Kidney (tissue), 14 donors: ENCODE results near the gene DNAJA1. TPM values are rescaled to one million over a fixed set of nuclear protein-coding genes. Genes with fewer than 3 reads are reported as not detected.

Experiments used
- DNase-seq, 5 donors: peaks; one replicate each; pipeline ENCODE4 v3.0.0-alpha.2; 2013 to 2020
- FAIRE-seq: peaks from 2 replicates; lab custom pipeline; 2012; peaks lifted over from hg19 to GRCh38; lab: Jason Lieb, UNC
- H3K27ac ChIP-seq, 2 donors: one replicate each; pipeline ENCODE4 v1.7.0; 2013; ENCODE audit warnings: low read depth in 2 of 2, low read length in 2 of 2, inconsistent platforms in 1 of 2
- H3K27me3 ChIP-seq: one replicate; pipeline ENCODE4 v1.7.1; 2013; ENCODE audit warnings: low read length, inconsistent platforms; ENCODE audit not compliant: control insufficient read depth, insufficient read depth
- H3K36me3 ChIP-seq, 3 donors: one replicate each; pipeline versions ENCODE4 v1.7.0 to v1.7.1; 2013; ENCODE audit warnings: low read length in 3 of 3, control low read depth in 1 of 3, inconsistent platforms in 1 of 3; ENCODE audit not compliant: insufficient read depth in 3 of 3, control insufficient read depth in 2 of 3
- H3K4me1 ChIP-seq, 3 donors: one replicate each; pipeline versions ENCODE4 v1.7.0 to v1.7.1; 2013; ENCODE audit warnings: low read length in 3 of 3, inconsistent platforms in 1 of 3, low read depth in 1 of 3; ENCODE audit not compliant: control insufficient read depth in 2 of 3, insufficient read depth in 2 of 3
- H3K4me3 ChIP-seq, 3 donors: one replicate each; pipeline versions ENCODE4 v1.7.0 to v1.8.1; 2013; ENCODE audit warnings: low read length in 3 of 3, control low read depth in 1 of 3, inconsistent platforms in 1 of 3
- H3K9ac ChIP-seq, 3 donors: one replicate each; pipeline versions ENCODE4 v1.7.0 to v1.7.1; 2013; ENCODE audit warnings: low read length in 3 of 3, control low read depth in 1 of 3, inconsistent platforms in 1 of 3
- H3K9me3 ChIP-seq, 3 donors: one replicate each; pipeline versions ENCODE4 v1.7.0 to v1.7.1; 2013; ENCODE audit warnings: low read length in 3 of 3, control low read depth in 1 of 3, inconsistent platforms in 1 of 3; ENCODE audit not compliant: control insufficient read depth in 2 of 3, insufficient read depth in 1 of 3
- intact Hi-C: fragments of 100-400 bp; cut with DNase I; formaldehyde crosslinking; loops from one replicate; pipeline ENCODE4 v1.11.1; 2022
- polyA plus RNA-seq: library from polyadenylated mRNA; stranded (reverse); fragments of 350-450 nt; fragmentation: Illumina TruSeq; extraction: RNeasy Lipid Tissue Mini Kit (QIAGEN cat#74804); gene quantifications from one replicate; pipeline ENCODE4 v1.2.3, GENCODE V29; 2014; ENCODE audit warnings: low read depth, low replicate concordance; ENCODE audit not compliant: insufficient read depth
- total RNA-seq: library from RNA; stranded (reverse); fragmentation: NEBNext Ultra II Directional; extraction: Animal tissue kit (Norgen Biotek cat#: 25700); gene quantifications from one replicate; pipeline ENCODE4 v1.2.1, GENCODE V29; 2021
- TF ChIP-seq, protein P1 (sequence below): IDR thresholded peaks from 3 replicates; pipeline ENCODE4 v1.5.1; 2012; ENCODE audit warnings: mild to moderate bottlenecking, moderate library complexity, borderline replicate concordance; ENCODE audit not compliant: insufficient read depth; ENCODE audit errors: extremely low read depth
- donor health status: control.
- donor health status: control.
- donor health status: control.
- donor health status: control.
- donor health status: control.
- donor health status: DM: yes; HTN: yes; CAD: no.
- donor health status: Normal renal cell carcinoma (clear cell type).

Gene DNAJA1
- total and polyA plus RNA-seq, 2 donors from 2014 or later = 105 to 132 TPM

DNA sequence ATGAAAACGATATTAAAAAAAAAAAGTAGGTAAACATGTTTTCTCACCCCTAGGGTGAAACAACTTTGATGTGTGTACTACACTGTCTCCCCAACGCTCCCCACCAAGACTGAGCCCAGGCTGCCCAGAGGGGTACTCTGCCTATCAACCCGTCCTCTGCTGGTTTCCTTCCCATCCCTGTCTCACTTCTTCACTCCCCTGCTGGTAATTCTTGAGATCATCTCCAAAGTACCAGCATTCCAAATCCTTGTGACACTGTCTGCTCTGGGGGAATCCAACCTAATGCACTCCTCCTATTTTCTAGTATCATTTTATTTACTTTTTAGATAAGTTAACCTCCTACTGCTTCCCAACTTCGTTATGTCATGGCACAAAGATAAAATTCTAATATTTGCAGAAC lies 17.3 kb upstream of the DNAJA1 start:
- Histone ChIP-seq H3K27me3 (no peaks in the 10 kb centered on the region), H3K4me1 (no peaks in the 10 kb centered on the region), H3K9me3 (no peaks in the 10 kb centered on the region), H3K4me3 (no peak overlapping the region), H3K9ac (no peak overlapping the region), H3K27ac (no peak overlapping the region), H3K36me3 (no peaks in the 10 kb centered on the region)
- DNase-seq (no peak), FAIRE-seq (no peak)
- intact Hi-C loops = no loop called here
- TF ChIP-seq, protein P1, sequence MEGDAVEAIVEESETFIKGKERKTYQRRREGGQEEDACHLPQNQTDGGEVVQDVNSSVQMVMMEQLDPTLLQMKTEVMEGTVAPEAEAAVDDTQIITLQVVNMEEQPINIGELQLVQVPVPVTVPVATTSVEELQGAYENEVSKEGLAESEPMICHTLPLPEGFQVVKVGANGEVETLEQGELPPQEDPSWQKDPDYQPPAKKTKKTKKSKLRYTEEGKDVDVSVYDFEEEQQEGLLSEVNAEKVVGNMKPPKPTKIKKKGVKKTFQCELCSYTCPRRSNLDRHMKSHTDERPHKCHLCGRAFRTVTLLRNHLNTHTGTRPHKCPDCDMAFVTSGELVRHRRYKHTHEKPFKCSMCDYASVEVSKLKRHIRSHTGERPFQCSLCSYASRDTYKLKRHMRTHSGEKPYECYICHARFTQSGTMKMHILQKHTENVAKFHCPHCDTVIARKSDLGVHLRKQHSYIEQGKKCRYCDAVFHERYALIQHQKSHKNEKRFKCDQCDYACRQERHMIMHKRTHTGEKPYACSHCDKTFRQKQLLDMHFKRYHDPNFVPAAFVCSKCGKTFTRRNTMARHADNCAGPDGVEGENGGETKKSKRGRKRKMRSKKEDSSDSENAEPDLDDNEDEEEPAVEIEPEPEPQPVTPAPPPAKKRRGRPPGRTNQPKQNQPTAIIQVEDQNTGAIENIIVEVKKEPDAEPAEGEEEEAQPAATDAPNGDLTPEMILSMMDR = no peak

DNA sequence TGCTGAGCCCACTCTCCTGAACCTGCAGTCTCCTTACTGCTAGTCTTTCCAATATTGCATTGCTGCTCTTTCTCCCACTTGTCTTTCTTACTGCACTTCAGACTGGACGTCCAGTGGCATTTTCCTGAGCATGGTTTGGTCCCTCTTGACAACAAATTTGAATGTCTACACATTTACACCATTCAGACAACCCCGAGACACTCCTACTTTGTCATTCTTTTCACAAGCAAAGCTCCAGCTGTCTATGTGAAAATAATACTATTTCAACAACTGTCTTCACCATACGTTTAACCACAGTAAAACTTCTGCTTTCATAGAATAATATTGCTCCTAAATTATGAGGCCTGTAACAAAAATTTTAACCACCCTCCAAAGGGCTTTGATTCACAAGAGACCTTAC lies 13.2 kb upstream of the DNAJA1 start:
- Histone ChIP-seq H3K36me3 (no peaks in the 10 kb centered on the region), H3K9ac (no peak overlapping the region), H3K27me3 (no peaks in the 10 kb centered on the region), H3K27ac (no peak overlapping the region), H3K4me3 (no peak overlapping the region), H3K4me1 (no peaks in the 10 kb centered on the region), H3K9me3 (no peaks in the 10 kb centered on the region)
- DNase-seq (no peak), FAIRE-seq (no peak)
- intact Hi-C loops = no loop called here
- TF ChIP-seq, protein P1 = no peak

DNA sequence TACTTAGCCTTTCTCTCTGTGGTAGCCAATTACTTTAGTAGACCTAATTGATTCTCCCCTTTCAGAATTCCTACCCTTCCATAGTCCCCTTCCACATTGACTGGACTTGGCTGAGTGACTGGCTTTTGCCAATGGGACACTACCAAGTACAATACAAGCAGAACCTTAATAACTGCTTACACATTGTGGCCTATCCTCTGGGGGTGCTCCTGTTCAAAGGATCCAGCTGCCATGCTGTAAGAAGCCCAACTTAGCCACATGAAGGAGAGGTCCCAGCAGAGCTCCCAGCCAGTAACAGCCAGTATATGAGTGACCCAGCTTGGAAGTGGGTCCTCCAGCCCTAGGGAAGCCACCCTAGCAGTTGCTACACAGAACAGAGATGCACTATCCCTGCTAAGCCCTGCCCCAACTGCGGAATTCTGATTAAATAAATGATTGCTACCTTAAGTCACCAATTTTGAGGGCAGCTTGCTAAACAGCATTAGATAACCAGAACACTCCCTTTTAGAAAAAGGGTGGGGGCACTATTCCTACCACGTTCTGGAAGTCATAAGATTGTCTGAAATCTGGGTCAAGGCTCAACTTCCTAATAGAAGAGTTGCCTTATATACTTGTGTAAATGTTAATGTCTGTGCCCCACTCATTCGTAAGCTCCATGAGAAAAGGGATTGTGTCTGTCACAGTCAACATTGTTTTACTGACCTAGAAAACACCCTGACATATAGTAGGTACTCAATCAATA lies 12.6 kb upstream of the DNAJA1 start:
- Histone ChIP-seq H3K27ac (no peak overlapping the region), H3K27me3 (no peaks in the 10 kb centered on the region), H3K36me3 (no peaks in the 10 kb centered on the region), H3K4me3 (no peak overlapping the region), H3K9me3 (no peaks in the 10 kb centered on the region), H3K9ac (no peak overlapping the region), H3K4me1 (no peaks in the 10 kb centered on the region)
- no peak for FAIRE-seq
- intact Hi-C loops = no loop called here
- no peak for DNase-seq
- TF ChIP-seq, protein P1 = no peak
